Uterus (tissue), 2 donors: ENCODE results near the gene KHDC1.
"Not testable (repeated sequence)": the region's sequence is repeated elsewhere in the genome, so short reads cannot be mapped to it uniquely, and the experiment has no call there.

Experiments
- POLR2A ChIP-seq, 2 donors: fragments of 450-650 bp; IDR thresholded peaks; one replicate each; pipeline ENCODE4 v1.6.1; 2016; ENCODE audit warnings: antibody characterized with exemption in 2 of 2, mild to moderate bottlenecking in 1 of 2, moderate library complexity in 1 of 2
- TF ChIP-seq, protein P1 (sequence below), 4 experiments: fragments of 200-600 bp in 2 of 4; fragments of 450-650 bp in 2 of 4; sonication (generic) in 2 of 4; IDR thresholded peaks; one replicate each; pipeline ENCODE4 v1.5.1; 2016 to 2019; ENCODE audit warnings: antibody characterized with exemption in 4 of 4, mild to moderate bottlenecking in 2 of 4, moderate library complexity in 1 of 4

DNA sequence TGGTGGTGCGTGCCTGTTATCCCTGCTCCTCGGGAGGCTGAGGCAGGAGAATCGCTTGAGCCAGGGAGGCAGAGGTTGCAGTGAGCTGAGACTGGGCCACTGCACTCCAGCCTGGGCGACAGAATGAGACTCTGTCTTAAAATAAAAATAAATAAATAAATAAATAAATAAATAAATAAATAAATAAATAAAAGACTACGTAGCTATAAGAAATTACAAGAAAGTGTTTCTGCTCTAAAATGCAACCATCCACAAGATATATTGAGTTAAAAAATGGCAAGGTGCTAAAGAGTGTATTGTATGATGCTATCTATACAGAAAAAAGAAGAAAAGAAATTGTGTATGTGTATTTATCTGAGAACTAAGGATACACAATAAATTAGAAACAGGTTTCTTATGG, 8.7 kb downstream of the KHDC1 start:
- TF ChIP-seq, protein P1, sequence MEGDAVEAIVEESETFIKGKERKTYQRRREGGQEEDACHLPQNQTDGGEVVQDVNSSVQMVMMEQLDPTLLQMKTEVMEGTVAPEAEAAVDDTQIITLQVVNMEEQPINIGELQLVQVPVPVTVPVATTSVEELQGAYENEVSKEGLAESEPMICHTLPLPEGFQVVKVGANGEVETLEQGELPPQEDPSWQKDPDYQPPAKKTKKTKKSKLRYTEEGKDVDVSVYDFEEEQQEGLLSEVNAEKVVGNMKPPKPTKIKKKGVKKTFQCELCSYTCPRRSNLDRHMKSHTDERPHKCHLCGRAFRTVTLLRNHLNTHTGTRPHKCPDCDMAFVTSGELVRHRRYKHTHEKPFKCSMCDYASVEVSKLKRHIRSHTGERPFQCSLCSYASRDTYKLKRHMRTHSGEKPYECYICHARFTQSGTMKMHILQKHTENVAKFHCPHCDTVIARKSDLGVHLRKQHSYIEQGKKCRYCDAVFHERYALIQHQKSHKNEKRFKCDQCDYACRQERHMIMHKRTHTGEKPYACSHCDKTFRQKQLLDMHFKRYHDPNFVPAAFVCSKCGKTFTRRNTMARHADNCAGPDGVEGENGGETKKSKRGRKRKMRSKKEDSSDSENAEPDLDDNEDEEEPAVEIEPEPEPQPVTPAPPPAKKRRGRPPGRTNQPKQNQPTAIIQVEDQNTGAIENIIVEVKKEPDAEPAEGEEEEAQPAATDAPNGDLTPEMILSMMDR (IDR thresholded peaks at IDR 0.05): not testable (repeated sequence)
- TF ChIP-seq POLR2A (IDR thresholded peaks at IDR 0.05): not testable (repeated sequence)
